PC-3 (cell line): ENCODE measurements around the gene CLTCL1.

Experiments
- CTCF ChIP-seq: fragments of 300-600 bp; sonication (generic); conservative IDR thresholded peaks from 2 replicates; pipeline ENCODE4 v1.5.1; 2017; ENCODE audit warnings: antibody characterized with exemption, low read depth, mild to moderate bottlenecking, low read length
- EZH2 ChIP-seq: fragments of 300-600 bp; sonication (generic); IDR thresholded peaks from one replicate; pipeline ENCODE4 v1.6.1; 2017; ENCODE audit warnings: antibody characterized with exemption, mild to moderate bottlenecking, low read length; ENCODE audit not compliant: unreplicated experiment

- no peak for TF ChIP-seq CTCF
- no peak for TF ChIP-seq EZH2
Observed at GRCh38 chr22:19201130-19201868, 90.2 kb downstream of the CLTCL1 start.
